Tibial nerve (tissue), 4 donors: ENCODE measurements around the gene CCDC34. TPM values are rescaled to one million over a fixed set of nuclear protein-coding genes. Genes with fewer than 3 reads are reported as not detected.
A peak's percentile ranks its signal among the peaks of the same experiment; 100 is the strongest.

Source experiments
- DNase-seq, 2 donors: peaks; one replicate each; pipeline ENCODE4 v3.0.0-alpha.2; 2019; ENCODE audit warnings: low spot score in 2 of 2
- H3K27ac ChIP-seq, 4 donors: fragments of 200-600 bp; sonication (generic) in 3 of 4; one replicate each; pipeline ENCODE4 v1.5.1; 2017 to 2019; ENCODE audit warnings: mild to moderate bottlenecking in 1 of 4
- H3K27me3 ChIP-seq, 2 donors: fragments of 200-600 bp; sonication (generic) in 1 of 2; one replicate each; pipeline versions ENCODE4 v1.5.1 to v1.6.0; 2017 to 2019
- H3K36me3 ChIP-seq, 3 donors: fragments of 200-600 bp; sonication (generic); one replicate each; pipeline ENCODE4 v1.5.1; 2018 to 2019
- H3K4me1 ChIP-seq, 4 donors: fragments of 200-600 bp; sonication (generic) in 3 of 4; one replicate each; pipeline ENCODE4 v1.5.1; 2017 to 2019
- H3K4me3 ChIP-seq, 4 donors: fragments of 200-600 bp; sonication (generic) in 3 of 4; one replicate each; pipeline ENCODE4 v1.5.1; 2017 to 2019; ENCODE audit warnings: mild to moderate bottlenecking in 1 of 4, moderate library complexity in 1 of 4
- H3K9me3 ChIP-seq, 4 donors: fragments of 200-600 bp; sonication (generic) in 3 of 4; one replicate each; pipeline ENCODE4 v1.5.1; 2017 to 2019
- EP300 ChIP-seq, 2 donors: sonication (generic); formaldehyde crosslinking; IDR thresholded peaks; one replicate each; pipeline ENCODE4 v1.6.1; 2017; ENCODE audit warnings: antibody characterized with exemption in 2 of 2, mild to moderate bottlenecking in 1 of 2
- POLR2A ChIP-seq, 2 donors: fragments of 450-650 bp; IDR thresholded peaks; one replicate each; pipeline ENCODE4 v1.6.1; 2017; ENCODE audit warnings: antibody characterized with exemption in 2 of 2, mild to moderate bottlenecking in 2 of 2, moderate library complexity in 2 of 2
- WGBS, 2 donors: methylation state at CpG; one replicate each; pipeline ENCODE4 v1.1.5; 2018; 5-methylcytosine and 5-hydroxymethylcytosine counted together
- total RNA-seq, 4 donors: library from RNA; depleted of rRNA; stranded (reverse); fragments of >200 nt; gene quantifications; one replicate each; pipeline ENCODE4 v1.1.0, GENCODE V29; 2016
- TF ChIP-seq, protein P1 (sequence below), 5 experiments: fragments of 200-600 bp in 3 of 5; fragments of 450-650 bp in 2 of 5; sonication (generic) in 3 of 5; IDR thresholded peaks; one replicate each; pipeline ENCODE4 v1.5.1; 2016 to 2019; ENCODE audit warnings: antibody characterized with exemption in 5 of 5, mild to moderate bottlenecking in 3 of 5, moderate library complexity in 2 of 5

CCDC34 gene
- total RNA-seq, 4 donors from 2014 or later = 1.4 to 11.5 (median 4.7) TPM

DNA sequence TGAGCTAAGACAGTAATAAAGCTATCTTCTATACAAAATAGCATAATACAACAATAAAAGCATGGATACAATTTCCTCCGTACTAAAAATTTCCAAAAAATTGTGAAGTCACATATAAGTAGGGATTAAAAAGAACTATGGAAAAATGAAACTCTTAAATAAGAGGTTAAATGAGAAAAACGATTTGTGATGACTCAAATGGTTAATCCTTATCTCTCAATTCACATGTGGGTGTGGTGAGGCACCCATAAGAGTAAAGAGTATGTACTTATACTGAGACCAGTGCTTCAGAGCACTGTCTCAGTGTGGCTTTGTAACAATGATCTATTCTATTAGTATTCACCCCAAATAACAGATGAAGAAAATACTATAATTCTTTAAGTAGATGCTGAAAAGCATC lies 25.0 kb upstream of the CCDC34 start:
- Histone ChIP-seq H3K27me3 (no peaks in the 10 kb centered on the region), H3K36me3 (no peaks in the 10 kb centered on the region), H3K4me1 (peaks cover 0 to 35% (median 16%) of the 10 kb centered on the region in 4 donors), H3K9me3 (no peaks in the 10 kb centered on the region), H3K27ac (peak overlapping the region in 1 of 4 donors; percentile 79), H3K4me3 (no peak overlapping the region)
- WGBS, 2 donors = 31 to 58% methylated on average over 2 of the region's 2 CpGs
- TF ChIP-seq POLR2A (IDR thresholded peaks at IDR 0.05) = no peak
- TF ChIP-seq, protein P1, sequence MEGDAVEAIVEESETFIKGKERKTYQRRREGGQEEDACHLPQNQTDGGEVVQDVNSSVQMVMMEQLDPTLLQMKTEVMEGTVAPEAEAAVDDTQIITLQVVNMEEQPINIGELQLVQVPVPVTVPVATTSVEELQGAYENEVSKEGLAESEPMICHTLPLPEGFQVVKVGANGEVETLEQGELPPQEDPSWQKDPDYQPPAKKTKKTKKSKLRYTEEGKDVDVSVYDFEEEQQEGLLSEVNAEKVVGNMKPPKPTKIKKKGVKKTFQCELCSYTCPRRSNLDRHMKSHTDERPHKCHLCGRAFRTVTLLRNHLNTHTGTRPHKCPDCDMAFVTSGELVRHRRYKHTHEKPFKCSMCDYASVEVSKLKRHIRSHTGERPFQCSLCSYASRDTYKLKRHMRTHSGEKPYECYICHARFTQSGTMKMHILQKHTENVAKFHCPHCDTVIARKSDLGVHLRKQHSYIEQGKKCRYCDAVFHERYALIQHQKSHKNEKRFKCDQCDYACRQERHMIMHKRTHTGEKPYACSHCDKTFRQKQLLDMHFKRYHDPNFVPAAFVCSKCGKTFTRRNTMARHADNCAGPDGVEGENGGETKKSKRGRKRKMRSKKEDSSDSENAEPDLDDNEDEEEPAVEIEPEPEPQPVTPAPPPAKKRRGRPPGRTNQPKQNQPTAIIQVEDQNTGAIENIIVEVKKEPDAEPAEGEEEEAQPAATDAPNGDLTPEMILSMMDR (IDR thresholded peaks at IDR 0.05) = no peak
- no peak for TF ChIP-seq EP300 (IDR thresholded peaks at IDR 0.05)
- no peak for DNase-seq

DNA sequence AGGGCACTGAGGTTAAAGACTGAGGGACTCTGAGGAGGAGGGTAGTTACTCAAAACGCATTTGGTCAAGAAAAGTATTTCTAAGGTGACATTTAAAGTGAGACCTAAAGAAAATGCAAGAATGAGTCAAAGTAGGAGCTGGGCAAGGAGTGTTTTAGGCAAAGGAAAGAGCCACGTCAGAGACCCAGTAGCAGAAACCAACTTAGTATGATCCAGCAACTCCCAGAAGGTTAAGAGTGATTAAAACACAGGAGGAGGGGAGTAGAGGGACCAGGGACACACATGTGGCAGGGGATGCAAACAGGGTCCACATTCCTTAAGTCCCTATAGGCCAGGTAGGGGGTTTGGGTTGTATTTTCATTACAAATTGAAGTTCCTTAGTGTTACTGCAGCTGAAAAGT lies 24.3 kb upstream of the CCDC34 start:
- Histone ChIP-seq H3K4me1 (peaks cover 0 to 28% (median 13%) of the 10 kb centered on the region in 4 donors), H3K36me3 (no peaks in the 10 kb centered on the region), H3K27me3 (no peaks in the 10 kb centered on the region), H3K4me3 (no peak overlapping the region), H3K9me3 (no peaks in the 10 kb centered on the region), H3K27ac (peak overlapping the region in 1 of 4 donors; percentile 79)
- WGBS, 2 donors = 46 to 49% methylated on average over 2 of the region's 2 CpGs
- no peak for DNase-seq
- TF ChIP-seq POLR2A (IDR thresholded peaks at IDR 0.05) = no peak
- TF ChIP-seq EP300 (IDR thresholded peaks at IDR 0.05) = no peak
- TF ChIP-seq, protein P1 (IDR thresholded peaks at IDR 0.05) = no peak

DNA sequence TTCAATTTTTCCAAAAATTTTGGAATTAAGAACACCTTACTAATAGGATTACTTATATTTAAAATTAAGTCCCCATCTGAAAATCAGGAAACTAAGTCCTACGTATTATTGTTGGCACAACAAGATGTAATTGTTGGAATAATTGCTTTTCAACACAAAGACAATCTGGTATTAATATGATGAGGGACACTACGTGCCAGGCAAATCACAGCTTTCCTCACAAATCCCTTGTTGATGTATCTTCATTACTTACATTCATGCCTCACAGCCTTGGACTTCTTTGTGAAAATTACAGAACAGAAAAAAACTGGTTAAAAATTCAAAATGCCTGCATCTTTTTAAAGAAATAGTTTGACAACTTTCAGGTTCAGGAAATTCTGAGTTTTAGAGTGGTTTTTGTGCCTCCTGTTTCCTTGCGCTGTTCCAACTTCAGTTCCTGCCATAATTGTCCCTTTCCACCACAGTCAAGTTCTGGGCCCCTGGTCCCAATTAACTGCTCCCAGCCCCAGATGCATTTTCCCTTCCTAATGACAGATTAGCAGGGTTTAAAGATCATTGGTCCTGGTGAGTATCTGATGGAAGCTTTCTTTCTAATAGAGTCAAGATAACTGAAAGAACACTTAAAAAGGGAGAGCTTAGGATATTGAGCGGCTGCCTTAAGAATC lies 23.3 kb upstream of the CCDC34 start:
- no peak overlapping the region for H3K4me3 ChIP-seq
- H3K4me1 ChIP-seq = peaks cover 0 to 22% (median 11%) of the 10 kb centered on the region in 4 donors
- 81 to 85% methylated on average over 4 of the region's 4 CpGs for WGBS, 2 donors
- peak overlapping the region in 2 of 4 donors; percentile 5 to 34 for H3K27ac ChIP-seq
- no peak for TF ChIP-seq POLR2A (IDR thresholded peaks at IDR 0.05)
- TF ChIP-seq, protein P1 (IDR thresholded peaks at IDR 0.05) = no peak
- TF ChIP-seq EP300 (IDR thresholded peaks at IDR 0.05) = no peak
- H3K36me3 ChIP-seq = no peaks in the 10 kb centered on the region
- DNase-seq = no peak
- no peaks in the 10 kb centered on the region for H3K27me3 ChIP-seq
- H3K9me3 ChIP-seq = no peaks in the 10 kb centered on the region

DNA sequence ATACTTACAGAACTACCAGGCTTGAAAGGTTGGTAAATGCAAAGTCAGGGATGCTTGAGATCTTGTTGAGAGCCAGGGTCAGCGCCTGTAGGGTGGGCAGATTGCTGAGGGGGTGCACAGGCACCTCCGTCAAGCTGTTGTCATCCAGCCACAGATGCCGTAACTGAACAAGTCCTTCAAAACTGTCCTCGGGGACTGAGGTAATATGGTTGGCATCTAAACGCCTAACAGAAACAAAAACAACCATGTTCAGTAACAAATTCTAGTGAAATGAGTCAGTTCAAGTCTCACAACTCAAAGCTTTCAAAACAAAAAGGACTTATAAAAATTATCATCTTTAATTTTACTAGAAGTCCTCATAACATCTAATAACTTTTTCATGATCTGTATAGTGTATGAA lies 22.2 kb upstream of the CCDC34 start:
- no peaks in the 10 kb centered on the region for H3K27me3 ChIP-seq
- TF ChIP-seq, protein P1 (IDR thresholded peaks at IDR 0.05) = no peak
- TF ChIP-seq POLR2A (IDR thresholded peaks at IDR 0.05) (no peak), EP300 (IDR thresholded peaks at IDR 0.05) (no peak)
- peak overlapping the region in 2 of 4 donors; percentile 30 to 53 for H3K27ac ChIP-seq
- peaks cover 0 to 4% (median 0%) of the 10 kb centered on the region in 3 donors for H3K36me3 ChIP-seq
- no peaks in the 10 kb centered on the region for H3K9me3 ChIP-seq
- peaks cover 0 to 18% (median 11%) of the 10 kb centered on the region in 4 donors for H3K4me1 ChIP-seq
- no peak for DNase-seq
- H3K4me3 ChIP-seq = no peak overlapping the region
- 53 to 55% methylated on average over 5 of the region's 5 CpGs for WGBS, 2 donors

DNA sequence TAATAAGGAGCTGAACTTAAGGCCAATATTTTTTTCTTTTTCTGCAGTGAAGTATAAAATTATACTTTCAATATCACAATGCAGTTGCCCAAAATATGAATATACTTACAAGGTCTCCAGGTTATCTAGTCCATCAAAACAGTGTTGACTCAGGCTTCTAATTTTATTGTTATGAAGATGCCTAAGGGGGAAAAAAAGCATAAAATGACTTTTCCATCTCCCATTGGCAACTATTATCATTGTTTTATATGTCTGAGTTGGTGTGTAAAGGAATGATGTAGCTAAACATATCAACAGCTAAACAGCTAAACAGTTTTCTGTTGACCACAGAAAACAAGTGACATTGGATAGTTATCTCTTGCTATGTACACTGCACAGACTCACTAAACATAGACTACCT lies 21.2 kb upstream of the CCDC34 start:
- Histone ChIP-seq H3K9me3 (no peaks in the 10 kb centered on the region), H3K27ac (peak overlapping the region in 2 of 4 donors; percentile 30 to 53), H3K4me1 (peaks cover 0 to 17% (median 9%) of the 10 kb centered on the region in 4 donors), H3K4me3 (no peak overlapping the region), H3K36me3 (peaks cover 0 to 14% (median 0%) of the 10 kb centered on the region in 3 donors), H3K27me3 (no peaks in the 10 kb centered on the region)
- no peak for DNase-seq
- no peak for TF ChIP-seq POLR2A (IDR thresholded peaks at IDR 0.05)
- TF ChIP-seq, protein P1 (IDR thresholded peaks at IDR 0.05) = no peak
- no peak for TF ChIP-seq EP300 (IDR thresholded peaks at IDR 0.05)
